ENCODE results near the gene WDR87.

DNA sequence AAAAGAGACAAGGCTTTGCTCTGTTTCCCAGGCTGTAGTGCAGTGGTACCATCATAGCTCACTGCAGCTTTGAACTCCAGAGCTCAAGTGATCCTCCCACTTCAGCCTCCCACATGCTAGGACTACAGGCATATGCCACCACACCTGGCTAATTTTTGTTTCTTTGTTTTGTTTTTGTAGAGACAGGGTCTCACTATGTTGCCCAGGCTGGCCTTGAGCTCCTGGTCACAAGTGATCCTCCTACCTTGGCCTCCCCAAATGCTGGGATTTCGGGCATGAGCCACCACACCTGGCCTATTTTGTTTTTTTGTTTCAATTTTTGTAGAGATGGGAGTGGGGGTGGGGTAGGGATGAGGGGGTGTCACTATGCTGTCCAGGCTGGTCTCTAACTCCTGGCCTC lies 6.9 kb downstream of the WDR87 start:
- no peak for TF ChIP-seq TEAD4 (IDR thresholded peaks at IDR 0.05)
- TF ChIP-seq REST (IDR thresholded peaks at IDR 0.05; ENCODE audit: low read depth): no peak
- no peak for TF ChIP-seq EP300 (IDR thresholded peaks at IDR 0.05; ENCODE audit: borderline replicate concordance)
- TF ChIP-seq EGR1 (IDR thresholded peaks at IDR 0.05): no peak
- TF ChIP-seq TAF1 (IDR thresholded peaks at IDR 0.05; ENCODE audit: low read depth): no peak
- no peak for TF ChIP-seq CEBPB (IDR thresholded peaks at IDR 0.05)
- no peak for TF ChIP-seq YY1 (IDR thresholded peaks at IDR 0.05; ENCODE audit: low read depth)
- TF ChIP-seq MAX (IDR thresholded peaks at IDR 0.05): no peak
- no peak for TF ChIP-seq ZBTB7A (IDR thresholded peaks at IDR 0.05; ENCODE audit: low read depth)
- TF ChIP-seq USF1 (IDR thresholded peaks at IDR 0.05): no peak
